DOHH2 (cell line): ENCODE data around the gene CHN2.

Source experiments
- H3F3A ChIP-seq: fragments of 200-600 bp; sonication (generic), shearing (Covaris generic); 2 replicates; pipeline ENCODE4 v1.6.0; 2016; ENCODE audit warnings: antibody characterized with exemption, mild to moderate bottlenecking; ENCODE audit not compliant: control insufficient read depth, insufficient read depth
- H3K27ac ChIP-seq: fragments of 200-600 bp; sonication (generic); 2 replicates; pipeline ENCODE4 v1.5.1; 2014; ENCODE audit warnings: low read depth, mild to moderate bottlenecking, low read length, moderate library complexity
- H3K27me3 ChIP-seq: fragments of 200-600 bp; sonication (generic); 2 replicates; pipeline ENCODE4 v1.6.1; 2014; ENCODE audit warnings: mild to moderate bottlenecking, low read length, mixed read lengths; ENCODE audit not compliant: control insufficient read depth
- H3K36me3 ChIP-seq: fragments of 200-600 bp; sonication (generic); 2 replicates; pipeline ENCODE4 v1.6.1; 2014; ENCODE audit warnings: mild to moderate bottlenecking, low read length, moderate library complexity, mixed read lengths; ENCODE audit not compliant: control insufficient read depth
- H3K4me1 ChIP-seq: fragments of 200-600 bp; sonication (generic); 2 replicates; pipeline ENCODE4 v1.6.1; 2014; ENCODE audit warnings: mild to moderate bottlenecking, low read length, mixed read lengths; ENCODE audit not compliant: control insufficient read depth
- H3K4me2 ChIP-seq: fragments of 200-600 bp; sonication (generic); 2 replicates; pipeline ENCODE4 v1.6.0; 2014; ENCODE audit warnings: mild to moderate bottlenecking, low read length, moderate library complexity
- H3K4me3 ChIP-seq: fragments of 200-600 bp; sonication (generic); 2 replicates; pipeline ENCODE4 v1.5.1; 2014; ENCODE audit warnings: mild to moderate bottlenecking, low read length, mixed read lengths
- H3K79me2 ChIP-seq: fragments of 200-600 bp; sonication (generic); 2 replicates; pipeline ENCODE4 v1.6.1; 2014; ENCODE audit warnings: mild to moderate bottlenecking, low read length, mixed read lengths; ENCODE audit not compliant: control insufficient read depth
- H3K9me2 ChIP-seq: fragments of 200-600 bp; sonication (generic); replicated peaks from 2 replicates; pipeline ENCODE4 v1.6.1; 2014; ENCODE audit warnings: mild to moderate bottlenecking, low read length, mixed read lengths; ENCODE audit not compliant: control insufficient read depth
- H3K9me3 ChIP-seq: fragments of 200-600 bp; sonication (generic); 2 replicates; pipeline ENCODE4 v1.6.1; 2014; ENCODE audit warnings: antibody characterized with exemption, low read length, mixed read lengths; ENCODE audit not compliant: control insufficient read depth, insufficient read depth
- H4K20me1 ChIP-seq: fragments of 200-600 bp; sonication (generic); 2 replicates; pipeline ENCODE4 v1.6.0; 2014; ENCODE audit warnings: low read depth, mild to moderate bottlenecking, antibody characterized with exemption, low read length, moderate library complexity; ENCODE audit not compliant: control insufficient read depth, insufficient read depth
- CTCF ChIP-seq: fragments of 200-600 bp; sonication (generic); IDR thresholded peaks from one replicate; pipeline ENCODE4 v1.5.1; 2014; ENCODE audit warnings: antibody characterized with exemption, mild to moderate bottlenecking, low read depth, low read length; ENCODE audit not compliant: poor library complexity, severe bottlenecking
- EZH2phosphoT487 ChIP-seq: fragments of 200-600 bp; sonication (generic); IDR thresholded peaks from 2 replicates; pipeline ENCODE4 v1.6.1; 2017; ENCODE audit warnings: borderline replicate concordance, mild to moderate bottlenecking, antibody characterized with exemption, low read length, moderate library complexity, mixed read lengths

CHN2 gene

GRCh38 chr7:29346231-29346978, 151.8 kb downstream of the CHN2 start:
- Histone ChIP-seq H3K4me2 (no peak overlapping the region), H3K79me2 (no peaks in the 10 kb centered on the region), H3K27ac (no peak overlapping the region), H3K9me2 (no peaks in the 10 kb centered on the region), H3K4me3 (no peak overlapping the region), H3K36me3 (no peaks in the 10 kb centered on the region), H3K9me3 (no peaks in the 10 kb centered on the region), H3K27me3 (peaks cover 6% of the 10 kb centered on the region; the same call in 1 of the 2 replicates), H3K4me1 (no peaks in the 10 kb centered on the region), H4K20me1 (no peaks in the 10 kb centered on the region), H3F3A (no peaks in the 10 kb centered on the region)
- TF ChIP-seq CTCF (no peak), EZH2phosphoT487 (no peak)

GRCh38 chr7:29349362-29349761, 154.8 kb downstream of the CHN2 start:
- Histone ChIP-seq H3K27me3 (peaks cover 6% of the 10 kb centered on the region; the same call in 1 of the 2 replicates), H3K9me3 (no peaks in the 10 kb centered on the region), H3K4me2 (no peak overlapping the region), H3K79me2 (no peaks in the 10 kb centered on the region), H4K20me1 (no peaks in the 10 kb centered on the region), H3K9me2 (no peaks in the 10 kb centered on the region), H3F3A (no peaks in the 10 kb centered on the region), H3K36me3 (no peaks in the 10 kb centered on the region), H3K4me1 (no peaks in the 10 kb centered on the region), H3K4me3 (no peak overlapping the region), H3K27ac (no peak overlapping the region)
- no peak for TF ChIP-seq CTCF

- Histone ChIP-seq H3K4me2 (no peak overlapping the region), H3K27me3 (peaks cover 6% of the 10 kb centered on the region; the same call in 1 of the 2 replicates), H3K36me3 (no peaks in the 10 kb centered on the region), H3K4me3 (no peak overlapping the region), H3K79me2 (no peaks in the 10 kb centered on the region), H3K4me1 (no peaks in the 10 kb centered on the region), H3F3A (no peaks in the 10 kb centered on the region), H4K20me1 (no peaks in the 10 kb centered on the region), H3K27ac (no peak overlapping the region), H3K9me3 (no peaks in the 10 kb centered on the region), H3K9me2 (no peaks in the 10 kb centered on the region)
- TF ChIP-seq EZH2phosphoT487 = no peak
These were observed 155.8 kb downstream of the CHN2 start for GRCh38 chr7:29350351-29350750.

GRCh38 chr7:29352041-29352440, 157.5 kb downstream of the CHN2 start:
- H3K27me3 ChIP-seq = peaks cover 6% of the 10 kb centered on the region; the same call in 1 of the 2 replicates
- no peaks in the 10 kb centered on the region for H3K79me2 ChIP-seq
- TF ChIP-seq CTCF (no peak), EZH2phosphoT487 (no peak)
- no peaks in the 10 kb centered on the region for H3K4me1 ChIP-seq
- no peaks in the 10 kb centered on the region for H3K36me3 ChIP-seq
- no peaks in the 10 kb centered on the region for H3F3A ChIP-seq
- H3K4me2 ChIP-seq = no peak overlapping the region
- no peaks in the 10 kb centered on the region for H3K9me3 ChIP-seq
- H4K20me1 ChIP-seq = no peaks in the 10 kb centered on the region
- no peak overlapping the region for H3K4me3 ChIP-seq
- H3K9me2 ChIP-seq = no peaks in the 10 kb centered on the region
- no peak overlapping the region for H3K27ac ChIP-seq
